ENCODE data around the gene ACVR2A. TPM values are rescaled to one million over a fixed set of nuclear protein-coding genes. Genes with fewer than 3 reads are reported as not detected.

Gene ACVR2A
- total RNA-seq, 1 experiment from 2014 or later = 9.4 TPM

DNA sequence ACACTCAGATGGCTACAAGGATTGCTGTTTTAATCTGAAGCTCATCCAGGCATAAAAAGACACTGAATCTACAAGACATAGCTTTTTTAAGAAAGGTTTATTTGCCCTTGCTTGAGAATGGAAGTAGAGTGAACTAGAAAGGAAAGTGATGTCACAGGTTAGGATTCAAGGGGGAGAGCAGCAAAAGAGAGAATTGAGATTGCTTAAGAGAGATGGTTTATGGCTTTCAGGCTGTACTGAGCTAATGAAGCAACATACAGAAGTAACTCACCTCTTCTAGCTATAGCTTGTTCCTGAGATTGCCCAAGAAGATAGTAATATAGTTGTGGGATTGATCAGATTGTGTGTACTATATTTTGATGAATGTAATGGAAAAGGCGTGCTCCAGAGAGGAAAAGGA is 26.1 kb upstream of the ACVR2A start (continued):
- no peak for TF ChIP-seq JUND (IDR thresholded peaks at IDR 0.05)
- TF ChIP-seq, protein P1, sequence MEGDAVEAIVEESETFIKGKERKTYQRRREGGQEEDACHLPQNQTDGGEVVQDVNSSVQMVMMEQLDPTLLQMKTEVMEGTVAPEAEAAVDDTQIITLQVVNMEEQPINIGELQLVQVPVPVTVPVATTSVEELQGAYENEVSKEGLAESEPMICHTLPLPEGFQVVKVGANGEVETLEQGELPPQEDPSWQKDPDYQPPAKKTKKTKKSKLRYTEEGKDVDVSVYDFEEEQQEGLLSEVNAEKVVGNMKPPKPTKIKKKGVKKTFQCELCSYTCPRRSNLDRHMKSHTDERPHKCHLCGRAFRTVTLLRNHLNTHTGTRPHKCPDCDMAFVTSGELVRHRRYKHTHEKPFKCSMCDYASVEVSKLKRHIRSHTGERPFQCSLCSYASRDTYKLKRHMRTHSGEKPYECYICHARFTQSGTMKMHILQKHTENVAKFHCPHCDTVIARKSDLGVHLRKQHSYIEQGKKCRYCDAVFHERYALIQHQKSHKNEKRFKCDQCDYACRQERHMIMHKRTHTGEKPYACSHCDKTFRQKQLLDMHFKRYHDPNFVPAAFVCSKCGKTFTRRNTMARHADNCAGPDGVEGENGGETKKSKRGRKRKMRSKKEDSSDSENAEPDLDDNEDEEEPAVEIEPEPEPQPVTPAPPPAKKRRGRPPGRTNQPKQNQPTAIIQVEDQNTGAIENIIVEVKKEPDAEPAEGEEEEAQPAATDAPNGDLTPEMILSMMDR (IDR thresholded peaks at IDR 0.05 in 2 of 3, conservative IDR thresholded peaks at IDR 0.05 in 1 of 3; ENCODE audit: borderline replicate concordance in 1 of 3, insufficient read depth in 1 of 3, low read depth in 2 of 3, low read length in 2 of 3) = no peak
- no peak for TF ChIP-seq EZH2phosphoT487 (IDR thresholded peaks at IDR 0.05; ENCODE audit: borderline replicate concordance)
- TF ChIP-seq ZFX (IDR thresholded peaks at IDR 0.05) = no peak

DNA sequence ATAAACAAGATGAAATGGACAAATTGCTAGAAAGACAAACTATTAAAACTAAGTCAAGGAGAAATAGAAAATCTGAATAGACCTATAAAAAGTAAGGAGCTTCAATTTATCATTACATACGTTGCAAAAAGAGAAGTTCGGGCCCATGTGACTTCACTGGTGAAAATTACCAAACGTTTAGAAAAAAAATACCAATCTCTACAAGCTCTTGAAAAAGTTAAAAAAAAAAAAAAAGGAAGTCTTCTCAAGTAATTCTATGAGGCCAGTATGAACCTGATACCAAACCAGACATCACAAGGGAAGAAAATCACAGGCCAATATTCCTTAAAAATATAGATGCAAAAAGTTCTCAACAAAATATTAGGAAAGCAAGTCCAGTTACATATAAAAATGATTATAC is 20.2 kb upstream of the ACVR2A start:
- Histone ChIP-seq H3K9me3 (ENCODE audit: control insufficient read depth in 1 of 2, insufficient read depth in 1 of 2, low read depth in 1 of 2, low read length in 2 of 2) (no peaks in the 10 kb centered on the region), H4K20me1 (ENCODE audit: insufficient read depth) (no peaks in the 10 kb centered on the region), H3K9ac (ENCODE audit: low read length) (no peak overlapping the region), H3K36me3 (ENCODE audit: control insufficient read depth in 1 of 2, insufficient read depth in 2 of 2, low read length in 2 of 2) (no peaks in the 10 kb centered on the region), H3K4me2 (ENCODE audit: low read length) (no peak overlapping the region), H3K4me3 (replicated peaks in 1 of 2; ENCODE audit: low read depth in 1 of 2, low read length in 2 of 2) (no peak overlapping the region), H3K27ac (ENCODE audit: low read depth, low read length) (no peak overlapping the region), H2AFZ (ENCODE audit: low read depth, low read length, poor library complexity, severe bottlenecking) (peak overlapping the region; percentile 35), H3K79me2 (ENCODE audit: insufficient read depth, low read length) (no peaks in the 10 kb centered on the region), H3K27me3 (ENCODE audit: insufficient read depth, low read length) (no peaks in the 10 kb centered on the region), H3K4me1 (ENCODE audit: control insufficient read depth in 1 of 2, insufficient read depth in 2 of 2, low read length in 2 of 2) (peaks cover 5 to 6% of the 10 kb centered on the region in 2 experiments; a peak in 3 of 4 replicates), H3K9me2 (ENCODE audit: insufficient read depth) (no peaks in the 10 kb centered on the region)
- intact Hi-C loops (cut with micrococcal nuclease) = no loop called here
- ATAC-seq (no peak), DNase-seq (ENCODE audit: low read depth, low spot score) (no peak)
- no TSS peak for BruUV-seq (replicated peaks)
- CTCF ChIA-PET = no interaction called here
- POLR2A ChIA-PET = no interaction called here
- RAD21 ChIA-PET (ENCODE audit: low non-redundant PET in 1 of 2, low total read pairs in 2 of 2, uncharacterized antibody in 2 of 2, unreplicated experiment in 2 of 2) = no interaction called here
- TF ChIP-seq SP1 (IDR thresholded peaks at IDR 0.05; ENCODE audit: low read depth) (no peak), YY1 (IDR thresholded peaks at IDR 0.05; ENCODE audit: extremely low read depth, insufficient replicate concordance, low read depth, low read length) (no peak), JUND (IDR thresholded peaks at IDR 0.05) (no peak), SIN3A (IDR thresholded peaks at IDR 0.05; ENCODE audit: low read depth) (no peak), POLR2A (IDR thresholded peaks at IDR 0.05; ENCODE audit: borderline replicate concordance, extremely low read depth, insufficient read depth, insufficient read length) (no peak), EGR1 (IDR thresholded peaks at IDR 0.05; ENCODE audit: low read depth) (no peak), SRF (IDR thresholded peaks at IDR 0.05; ENCODE audit: low read depth) (no peak), EZH2phosphoT487 (IDR thresholded peaks at IDR 0.05; ENCODE audit: borderline replicate concordance) (no peak), CBX3 (IDR thresholded peaks at IDR 0.05; ENCODE audit: low read depth) (no peak), RAD21 (IDR thresholded peaks at IDR 0.05; ENCODE audit: low read depth) (no peak), CEBPB (IDR thresholded peaks at IDR 0.05; ENCODE audit: low read depth) (no peak), ZFX (IDR thresholded peaks at IDR 0.05) (no peak)
- TF ChIP-seq, protein P2, sequence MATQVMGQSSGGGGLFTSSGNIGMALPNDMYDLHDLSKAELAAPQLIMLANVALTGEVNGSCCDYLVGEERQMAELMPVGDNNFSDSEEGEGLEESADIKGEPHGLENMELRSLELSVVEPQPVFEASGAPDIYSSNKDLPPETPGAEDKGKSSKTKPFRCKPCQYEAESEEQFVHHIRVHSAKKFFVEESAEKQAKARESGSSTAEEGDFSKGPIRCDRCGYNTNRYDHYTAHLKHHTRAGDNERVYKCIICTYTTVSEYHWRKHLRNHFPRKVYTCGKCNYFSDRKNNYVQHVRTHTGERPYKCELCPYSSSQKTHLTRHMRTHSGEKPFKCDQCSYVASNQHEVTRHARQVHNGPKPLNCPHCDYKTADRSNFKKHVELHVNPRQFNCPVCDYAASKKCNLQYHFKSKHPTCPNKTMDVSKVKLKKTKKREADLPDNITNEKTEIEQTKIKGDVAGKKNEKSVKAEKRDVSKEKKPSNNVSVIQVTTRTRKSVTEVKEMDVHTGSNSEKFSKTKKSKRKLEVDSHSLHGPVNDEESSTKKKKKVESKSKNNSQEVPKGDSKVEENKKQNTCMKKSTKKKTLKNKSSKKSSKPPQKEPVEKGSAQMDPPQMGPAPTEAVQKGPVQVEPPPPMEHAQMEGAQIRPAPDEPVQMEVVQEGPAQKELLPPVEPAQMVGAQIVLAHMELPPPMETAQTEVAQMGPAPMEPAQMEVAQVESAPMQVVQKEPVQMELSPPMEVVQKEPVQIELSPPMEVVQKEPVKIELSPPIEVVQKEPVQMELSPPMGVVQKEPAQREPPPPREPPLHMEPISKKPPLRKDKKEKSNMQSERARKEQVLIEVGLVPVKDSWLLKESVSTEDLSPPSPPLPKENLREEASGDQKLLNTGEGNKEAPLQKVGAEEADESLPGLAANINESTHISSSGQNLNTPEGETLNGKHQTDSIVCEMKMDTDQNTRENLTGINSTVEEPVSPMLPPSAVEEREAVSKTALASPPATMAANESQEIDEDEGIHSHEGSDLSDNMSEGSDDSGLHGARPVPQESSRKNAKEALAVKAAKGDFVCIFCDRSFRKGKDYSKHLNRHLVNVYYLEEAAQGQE (IDR thresholded peaks at IDR 0.05; ENCODE audit: low read depth) = no peak
- TF ChIP-seq, protein P3, sequence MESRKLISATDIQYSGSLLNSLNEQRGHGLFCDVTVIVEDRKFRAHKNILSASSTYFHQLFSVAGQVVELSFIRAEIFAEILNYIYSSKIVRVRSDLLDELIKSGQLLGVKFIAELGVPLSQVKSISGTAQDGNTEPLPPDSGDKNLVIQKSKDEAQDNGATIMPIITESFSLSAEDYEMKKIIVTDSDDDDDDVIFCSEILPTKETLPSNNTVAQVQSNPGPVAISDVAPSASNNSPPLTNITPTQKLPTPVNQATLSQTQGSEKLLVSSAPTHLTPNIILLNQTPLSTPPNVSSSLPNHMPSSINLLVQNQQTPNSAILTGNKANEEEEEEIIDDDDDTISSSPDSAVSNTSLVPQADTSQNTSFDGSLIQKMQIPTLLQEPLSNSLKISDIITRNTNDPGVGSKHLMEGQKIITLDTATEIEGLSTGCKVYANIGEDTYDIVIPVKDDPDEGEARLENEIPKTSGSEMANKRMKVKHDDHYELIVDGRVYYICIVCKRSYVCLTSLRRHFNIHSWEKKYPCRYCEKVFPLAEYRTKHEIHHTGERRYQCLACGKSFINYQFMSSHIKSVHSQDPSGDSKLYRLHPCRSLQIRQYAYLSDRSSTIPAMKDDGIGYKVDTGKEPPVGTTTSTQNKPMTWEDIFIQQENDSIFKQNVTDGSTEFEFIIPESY (IDR thresholded peaks at IDR 0.05; ENCODE audit: extremely low read depth, insufficient replicate concordance, low read length) = no peak
- TF ChIP-seq, protein P4, sequence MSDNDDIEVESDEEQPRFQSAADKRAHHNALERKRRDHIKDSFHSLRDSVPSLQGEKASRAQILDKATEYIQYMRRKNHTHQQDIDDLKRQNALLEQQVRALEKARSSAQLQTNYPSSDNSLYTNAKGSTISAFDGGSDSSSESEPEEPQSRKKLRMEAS (IDR thresholded peaks at IDR 0.05) = no peak
- TF ChIP-seq, protein P1 (IDR thresholded peaks at IDR 0.05 in 2 of 3, conservative IDR thresholded peaks at IDR 0.05 in 1 of 3; ENCODE audit: borderline replicate concordance in 1 of 3, insufficient read depth in 1 of 3, low read depth in 2 of 3, low read length in 2 of 3) = no peak
